Hepatocyte (in vitro differentiated cells): Measurements from ENCODE around the gene CTSD. TPM values are rescaled to one million over a fixed set of nuclear protein-coding genes. Genes with fewer than 3 reads are reported as not detected.
"Not testable (repeated sequence)": the region's sequence is repeated elsewhere in the genome, so short reads cannot be mapped to it uniquely, and the experiment has no call there.

Experiments
- DNase-seq: peaks from one replicate; pipeline ENCODE4 v3.0.0-alpha.2; 2016; ENCODE audit warnings: low spot score
- H2AFZ ChIP-seq: fragments of 200-600 bp; sonication (generic); 2 replicates; pipeline ENCODE4 v1.6.0; 2016; ENCODE audit warnings: antibody characterized with exemption, mild to moderate bottlenecking
- H3K27ac ChIP-seq: fragments of 200-600 bp; sonication (generic); 2 replicates; pipeline ENCODE4 v1.5.1; 2016; ENCODE audit warnings: mild to moderate bottlenecking
- H3K27me3 ChIP-seq: fragments of 200-600 bp; sonication (generic); 2 replicates; pipeline ENCODE4 v1.6.1; 2016
- H3K36me3 ChIP-seq: fragments of 200-600 bp; sonication (generic); replicated peaks from 2 replicates; pipeline ENCODE4 v1.5.1; 2016; ENCODE audit warnings: low read depth; ENCODE audit not compliant: insufficient read depth
- H3K4me1 ChIP-seq: fragments of 200-600 bp; sonication (generic); 2 replicates; pipeline ENCODE4 v1.5.1; 2016; ENCODE audit warnings: mild to moderate bottlenecking, moderate library complexity; ENCODE audit not compliant: insufficient read depth
- H3K4me2 ChIP-seq: fragments of 200-600 bp; sonication (generic); 2 replicates; pipeline ENCODE4 v1.6.0; 2016
- H3K4me3 ChIP-seq: fragments of 200-600 bp; sonication (generic); 2 replicates; pipeline ENCODE4 v1.5.1; 2016; ENCODE audit warnings: mild to moderate bottlenecking
- H3K79me2 ChIP-seq: fragments of 200-600 bp; sonication (generic); 2 replicates; pipeline ENCODE4 v1.6.0; 2017; ENCODE audit warnings: mild to moderate bottlenecking
- H3K9me2 ChIP-seq: fragments of 200-600 bp; sonication (generic); replicated peaks from 2 replicates; pipeline ENCODE4 v1.6.0; 2017; ENCODE audit warnings: mild to moderate bottlenecking; ENCODE audit not compliant: insufficient read depth
- H3K9me3 ChIP-seq: fragments of 200-600 bp; sonication (generic); 2 replicates; pipeline ENCODE4 v1.5.1; 2016; ENCODE audit warnings: low read depth, mild to moderate bottlenecking
- H4K20me1 ChIP-seq: fragments of 200-600 bp; sonication (generic); 2 replicates; pipeline ENCODE4 v1.6.0; 2016; ENCODE audit warnings: mild to moderate bottlenecking; ENCODE audit not compliant: insufficient read depth, poor library complexity, severe bottlenecking
- EZH2 ChIP-seq: fragments of 200-600 bp; sonication (generic); IDR thresholded peaks from 2 replicates; pipeline ENCODE4 v1.6.1; 2016; ENCODE audit warnings: antibody characterized with exemption, mild to moderate bottlenecking, borderline replicate concordance
- EZH2phosphoT487 ChIP-seq: fragments of 200-600 bp; sonication (generic); IDR thresholded peaks from one replicate; pipeline ENCODE4 v1.6.1; 2018; ENCODE audit warnings: antibody characterized with exemption, mild to moderate bottlenecking, low read depth, moderate library complexity; ENCODE audit not compliant: unreplicated experiment, severe bottlenecking
- WGBS: methylation state at CpG from one replicate; pipeline ENCODE4 v1.1.6; 2016; ENCODE audit warnings: low lambda C conversion rate; ENCODE audit errors: missing lambda C conversion rate; 5-methylcytosine and 5-hydroxymethylcytosine counted together
- polyA plus RNA-seq: library from polyadenylated mRNA; unstranded; fragments of >200 nt; fragmentation: Nextera tagmentation; extraction: Ambion mirVana; gene quantifications from 2 replicates; pipeline ENCODE4 v1.2.1, GENCODE V29; 2016
- total RNA-seq: library from RNA; depleted of rRNA; stranded (reverse); fragments of >200 nt; gene quantifications from 2 replicates; pipeline ENCODE4 v1.2.3, GENCODE V29; 2014
- TF ChIP-seq, protein P1 (sequence below): fragments of 200-600 bp; sonication (generic); IDR thresholded peaks from 2 replicates; pipeline ENCODE4 v1.5.1; 2016; ENCODE audit warnings: antibody characterized with exemption, mild to moderate bottlenecking; ENCODE audit not compliant: poor library complexity

Gene CTSD
- total RNA-seq = 507 and 562 TPM in 2 replicates
- polyA plus RNA-seq = 1,181 and 1,283 TPM in 2 replicates

DNA sequence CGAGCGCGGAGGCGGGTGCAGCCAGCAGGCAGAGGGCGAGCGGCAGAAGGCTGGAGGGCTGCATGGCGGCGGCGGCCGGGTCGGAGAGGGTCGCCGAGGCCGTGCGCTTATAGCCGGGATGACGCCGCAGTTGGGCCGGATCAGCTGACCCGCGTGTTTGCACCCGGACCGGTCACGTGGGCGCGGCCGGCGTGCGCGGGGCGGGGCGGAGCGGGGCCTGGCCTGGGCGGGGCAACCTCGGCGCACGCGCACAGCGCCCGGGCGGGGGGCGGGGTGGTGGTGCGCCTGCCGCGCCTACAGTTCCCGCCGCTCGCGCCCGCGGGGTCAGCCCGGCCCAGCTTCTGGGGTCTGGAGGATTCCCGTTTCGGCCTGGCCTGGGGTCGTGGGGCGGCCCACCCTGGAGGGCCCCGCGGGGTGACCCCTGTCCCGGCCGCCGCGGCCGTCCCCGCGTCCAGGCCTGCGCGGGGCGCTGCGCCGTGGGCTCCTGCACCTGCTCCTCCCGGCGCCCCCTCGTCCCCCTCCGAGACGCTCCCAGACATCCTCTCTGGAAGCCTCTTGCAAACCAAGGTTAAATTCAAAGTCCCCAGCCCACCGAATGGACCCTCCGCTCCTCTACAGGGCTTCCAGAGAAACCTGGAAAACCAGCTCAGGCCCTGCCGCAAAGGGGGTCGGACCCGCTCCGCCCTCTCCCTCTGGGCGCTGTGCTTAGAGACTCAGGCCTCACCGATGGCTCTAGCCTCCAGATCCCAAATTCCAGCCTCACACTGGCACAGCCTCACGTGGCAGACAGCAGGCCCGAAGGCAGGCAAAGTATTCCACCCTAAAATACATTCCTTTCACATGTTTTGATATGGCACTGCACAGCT is at the start of gene CTSD:
Gene CTSD (minus strand): TSS at position 132 of the 866 bp plus-strand sequence. CDS start 68 bp downstream, at position 64.
- DNase-seq = peak; percentile 94
- Histone ChIP-seq H3K4me1 (peaks cover 12% of the 10 kb centered on the region), H3K36me3 (no peaks in the 10 kb centered on the region), H3K9me3 (no peaks in the 10 kb centered on the region), H3K27ac (peak within 1 kb of the TSS; percentile 72), H2AFZ (peak within 1 kb of the TSS; percentile 99), H3K4me3 (peak within 1 kb of the TSS; percentile 99), H3K9me2 (no peaks in the 10 kb centered on the region), H3K27me3 (no peaks in the 10 kb centered on the region), H3K79me2 (peaks cover 24% of the 10 kb centered on the region), H4K20me1 (peaks cover 6% of the 10 kb centered on the region), H3K4me2 (peak within 1 kb of the TSS; percentile 100)
- 5% methylated on average over 20 of the region's 85 CpGs for WGBS
- no peak for TF ChIP-seq EZH2phosphoT487

DNA sequence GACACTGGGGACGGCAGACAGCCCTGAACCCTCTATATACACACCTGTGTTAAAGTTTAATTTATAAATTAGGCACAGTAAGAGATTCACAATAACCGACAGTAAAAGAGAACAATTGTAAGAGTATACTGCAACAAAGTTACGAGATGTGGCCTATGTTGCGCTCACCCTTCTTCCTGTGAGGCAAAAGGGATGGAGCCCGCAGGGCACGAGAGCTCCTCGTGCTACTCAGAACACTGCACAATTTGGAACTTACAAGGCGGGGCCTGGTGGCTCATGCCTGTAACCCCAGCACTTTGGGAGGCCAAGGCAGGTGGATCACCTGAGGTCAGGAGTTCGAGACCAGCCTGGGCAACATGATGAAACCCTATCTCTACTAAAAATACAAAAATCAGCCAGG is 49.6 kb upstream of the CTSD start:
- not testable (repeated sequence) for H3K36me3 ChIP-seq, H2AFZ ChIP-seq, H3K9me3 ChIP-seq, H3K9me2 ChIP-seq, H3K4me1 ChIP-seq, H3K27me3 ChIP-seq, H3K79me2 ChIP-seq, H3K27ac ChIP-seq, DNase-seq, H4K20me1 ChIP-seq, H3K4me2 ChIP-seq, H3K4me3 ChIP-seq
- 91% methylated on average over 9 of the region's 9 CpGs for WGBS

DNA sequence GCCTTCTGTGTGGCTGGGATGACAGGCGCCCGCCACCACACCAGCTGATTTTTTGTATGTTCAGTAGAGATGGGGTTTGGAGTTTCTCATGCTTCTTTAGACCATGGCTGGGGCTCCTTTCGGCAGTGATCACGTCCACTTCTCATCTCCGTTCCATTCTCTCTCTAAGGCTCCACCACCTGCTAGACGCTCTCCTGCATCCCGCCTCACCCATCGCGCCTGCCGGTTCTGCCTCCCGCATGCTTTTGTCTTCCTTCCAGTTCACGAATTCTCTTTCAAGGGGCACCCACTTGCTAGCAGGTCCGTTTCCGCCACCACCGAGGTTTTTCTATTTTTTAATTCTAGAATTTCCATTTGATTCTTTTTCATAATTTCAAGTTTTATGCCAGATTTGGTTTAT is 49.1 kb upstream of the CTSD start:
- H3K4me1 ChIP-seq = peaks cover 1% of the 10 kb centered on the region
- no peaks in the 10 kb centered on the region for H3K36me3 ChIP-seq
- no peaks in the 10 kb centered on the region for H3K9me2 ChIP-seq
- TF ChIP-seq EZH2phosphoT487 = no peak
- TF ChIP-seq, protein P1, sequence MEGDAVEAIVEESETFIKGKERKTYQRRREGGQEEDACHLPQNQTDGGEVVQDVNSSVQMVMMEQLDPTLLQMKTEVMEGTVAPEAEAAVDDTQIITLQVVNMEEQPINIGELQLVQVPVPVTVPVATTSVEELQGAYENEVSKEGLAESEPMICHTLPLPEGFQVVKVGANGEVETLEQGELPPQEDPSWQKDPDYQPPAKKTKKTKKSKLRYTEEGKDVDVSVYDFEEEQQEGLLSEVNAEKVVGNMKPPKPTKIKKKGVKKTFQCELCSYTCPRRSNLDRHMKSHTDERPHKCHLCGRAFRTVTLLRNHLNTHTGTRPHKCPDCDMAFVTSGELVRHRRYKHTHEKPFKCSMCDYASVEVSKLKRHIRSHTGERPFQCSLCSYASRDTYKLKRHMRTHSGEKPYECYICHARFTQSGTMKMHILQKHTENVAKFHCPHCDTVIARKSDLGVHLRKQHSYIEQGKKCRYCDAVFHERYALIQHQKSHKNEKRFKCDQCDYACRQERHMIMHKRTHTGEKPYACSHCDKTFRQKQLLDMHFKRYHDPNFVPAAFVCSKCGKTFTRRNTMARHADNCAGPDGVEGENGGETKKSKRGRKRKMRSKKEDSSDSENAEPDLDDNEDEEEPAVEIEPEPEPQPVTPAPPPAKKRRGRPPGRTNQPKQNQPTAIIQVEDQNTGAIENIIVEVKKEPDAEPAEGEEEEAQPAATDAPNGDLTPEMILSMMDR = no peak
- no peak for TF ChIP-seq EZH2
- DNase-seq = no peak
- no peak overlapping the region for H3K4me3 ChIP-seq
- 89% methylated on average over 15 of the region's 15 CpGs for WGBS
- H2AFZ ChIP-seq = no peak overlapping the region
- H3K79me2 ChIP-seq = no peaks in the 10 kb centered on the region
- no peaks in the 10 kb centered on the region for H3K9me3 ChIP-seq
- H4K20me1 ChIP-seq = no peaks in the 10 kb centered on the region
- H3K27ac ChIP-seq = no peak overlapping the region
- H3K4me2 ChIP-seq = no peak overlapping the region
- H3K27me3 ChIP-seq = no peaks in the 10 kb centered on the region

DNA sequence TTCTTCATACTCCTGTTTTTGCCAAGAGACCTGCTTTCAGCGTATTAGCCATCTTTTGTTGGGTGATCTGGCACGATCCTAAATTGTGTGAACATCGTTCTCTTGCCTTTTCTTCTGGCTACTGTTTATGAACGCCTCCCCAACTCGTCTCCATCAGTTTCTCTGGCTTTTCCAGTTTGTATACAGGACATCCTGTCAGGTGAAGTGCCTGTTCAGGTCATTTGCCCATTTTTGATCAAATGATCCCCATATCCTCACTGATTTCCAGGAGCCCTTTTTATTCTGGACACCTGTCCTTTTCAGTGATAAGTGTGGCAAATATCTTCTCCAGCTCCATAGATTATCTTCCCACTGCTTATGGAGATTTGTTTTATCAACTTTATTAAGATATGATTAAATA is 48.5 kb upstream of the CTSD start:
- H3K27me3 ChIP-seq = no peaks in the 10 kb centered on the region
- TF ChIP-seq EZH2phosphoT487 = no peak
- TF ChIP-seq EZH2 = no peak
- TF ChIP-seq, protein P1 = no peak
- H3K4me1 ChIP-seq = peaks cover 6% of the 10 kb centered on the region
- no peak overlapping the region for H3K4me3 ChIP-seq
- no peak overlapping the region for H2AFZ ChIP-seq
- H3K79me2 ChIP-seq = no peaks in the 10 kb centered on the region
- H3K27ac ChIP-seq = no peak overlapping the region
- no peaks in the 10 kb centered on the region for H4K20me1 ChIP-seq
- H3K9me3 ChIP-seq = no peaks in the 10 kb centered on the region
- DNase-seq = no peak
- no peak overlapping the region for H3K4me2 ChIP-seq
- no peaks in the 10 kb centered on the region for H3K36me3 ChIP-seq
- no peaks in the 10 kb centered on the region for H3K9me2 ChIP-seq
- 86% methylated on average over 5 of the region's 5 CpGs for WGBS
